OCI-LY1 (cell line): ENCODE data around the gene OR4D10.
"Not testable (repeated sequence)": the region's sequence is repeated elsewhere in the genome, so short reads cannot be mapped to it uniquely, and the experiment has no call there.

ENCODE experiments used
- H2AFZ ChIP-seq: fragments of 200-600 bp; sonication (generic), shearing (Covaris generic); 2 replicates; pipeline ENCODE4 v1.6.0; 2014; ENCODE audit warnings: antibody characterized with exemption, mild to moderate bottlenecking, low read length
- H3F3A ChIP-seq: fragments of 200-600 bp; sonication (generic), shearing (Covaris generic); 2 replicates; pipeline ENCODE4 v1.6.0; 2014; ENCODE audit warnings: mild to moderate bottlenecking, antibody characterized with exemption, low read length, moderate library complexity; ENCODE audit not compliant: insufficient read depth
- H3K27ac ChIP-seq: fragments of 200-600 bp; sonication (generic); 2 replicates; pipeline ENCODE4 v1.5.1; 2014; ENCODE audit warnings: low read length, mixed run types, mild to moderate bottlenecking, low read depth; ENCODE audit not compliant: poor library complexity, severe bottlenecking
- H3K27me3 ChIP-seq: fragments of 200-600 bp; sonication (generic); 2 replicates; pipeline ENCODE4 v1.6.0; 2014; ENCODE audit warnings: antibody characterized with exemption, mild to moderate bottlenecking, low read length, moderate library complexity; ENCODE audit not compliant: insufficient read depth
- H3K36me3 ChIP-seq: fragments of 200-600 bp; sonication (generic); 2 replicates; pipeline ENCODE4 v1.6.1; 2014; ENCODE audit warnings: mild to moderate bottlenecking, antibody characterized with exemption, low read length, moderate library complexity, mixed read lengths; ENCODE audit not compliant: insufficient read depth
- H3K4me1 ChIP-seq: fragments of 200-600 bp; sonication (generic); 2 replicates; pipeline ENCODE4 v1.5.1; 2014; ENCODE audit warnings: mild to moderate bottlenecking, low read length, moderate library complexity; ENCODE audit not compliant: insufficient read depth, severe bottlenecking
- H3K4me2 ChIP-seq: fragments of 200-600 bp; sonication (generic), shearing (Covaris generic); 2 replicates; pipeline ENCODE4 v1.6.1; 2014; ENCODE audit warnings: low read length
- H3K4me3 ChIP-seq: fragments of 200-600 bp; sonication (generic); 2 replicates; pipeline ENCODE4 v1.5.1; 2014; ENCODE audit warnings: low read length, low read depth, mild to moderate bottlenecking, mixed read lengths; ENCODE audit not compliant: poor library complexity, severe bottlenecking
- H3K79me2 ChIP-seq: fragments of 200-600 bp; shearing (Covaris generic); 2 replicates; pipeline ENCODE4 v1.6.1; 2016; ENCODE audit warnings: mixed run types, low read length, mixed read lengths; ENCODE audit not compliant: insufficient read depth
- H3K9ac ChIP-seq: fragments of 200-600 bp; sonication (generic), shearing (Covaris generic); 2 replicates; pipeline ENCODE4 v1.6.1; 2014; ENCODE audit warnings: mild to moderate bottlenecking, low read length, mixed read lengths
- H3K9me2 ChIP-seq: fragments of 200-600 bp; sonication (generic), shearing (Covaris generic); 2 replicates; pipeline ENCODE4 v1.6.1; 2014; ENCODE audit warnings: low read depth, mild to moderate bottlenecking, low read length, mixed read lengths
- H3K9me3 ChIP-seq: fragments of 200-600 bp; shearing (Covaris generic); 2 replicates; pipeline ENCODE4 v1.6.1; 2014; ENCODE audit warnings: low read length, mixed read lengths
- H4K20me1 ChIP-seq: fragments of 200-600 bp; sonication (generic), shearing (Covaris generic); 2 replicates; pipeline ENCODE4 v1.6.0; 2016; ENCODE audit warnings: mild to moderate bottlenecking, low read length; ENCODE audit not compliant: insufficient read depth
- CTCF ChIP-seq: fragments of 200-600 bp; sonication (generic), shearing (Covaris generic); IDR thresholded peaks from 2 replicates; pipeline ENCODE4 v1.5.1; 2017; ENCODE audit warnings: mild to moderate bottlenecking, antibody characterized with exemption, low read length, moderate library complexity, mixed read lengths
- EZH2 ChIP-seq: fragments of 200-600 bp; sonication (generic), shearing (Covaris generic); IDR thresholded peaks from 2 replicates; pipeline ENCODE4 v1.8.0; 2017; ENCODE audit warnings: borderline replicate concordance, mixed run types, mild to moderate bottlenecking, antibody characterized with exemption, low read length, moderate library complexity, mixed read lengths

OR4D10 gene

GRCh38 chr11:59436169-59436568 lies 36.9 kb upstream of the OR4D10 start, which contains the start of gene OR5A1:
Gene OR5A1, plus strand, starts transcription at chr11:59436469. Its CDS starts 6,700 bp downstream, at chr11:59443169.
- Histone ChIP-seq H4K20me1 (no peaks in the 10 kb centered on the region), H3K27ac (no peak within 1 kb of the TSS), H3K9me2 (no peaks in the 10 kb centered on the region), H3K4me1 (no peaks in the 10 kb centered on the region), H3K9me3 (no peaks in the 10 kb centered on the region), H3K79me2 (no peaks in the 10 kb centered on the region), H3K4me2 (no peak within 1 kb of the TSS), H3K36me3 (no peaks in the 10 kb centered on the region), H3K4me3 (no peak within 1 kb of the TSS), H3K9ac (no peak within 1 kb of the TSS), H3F3A (no peaks in the 10 kb centered on the region), H3K27me3 (no peaks in the 10 kb centered on the region), H2AFZ (no peak within 1 kb of the TSS)
- no peak for TF ChIP-seq CTCF
- no peak for TF ChIP-seq EZH2

- H3K9me2 ChIP-seq, result no peaks in the 10 kb centered on the region
- no peaks in the 10 kb centered on the region for H4K20me1 ChIP-seq
- TF ChIP-seq EZH2 (no peak), CTCF (no peak)
- H3F3A ChIP-seq, result no peaks in the 10 kb centered on the region
- H3K9me3 ChIP-seq, result no peaks in the 10 kb centered on the region
- H3K4me2 ChIP-seq, result no peak overlapping the region
- H3K27ac ChIP-seq, result no peak overlapping the region
- H3K79me2 ChIP-seq, result no peaks in the 10 kb centered on the region
- no peak overlapping the region for H3K9ac ChIP-seq
- no peaks in the 10 kb centered on the region for H3K36me3 ChIP-seq
- H3K4me3 ChIP-seq, result no peak overlapping the region
- no peaks in the 10 kb centered on the region for H3K27me3 ChIP-seq
- no peaks in the 10 kb centered on the region for H3K4me1 ChIP-seq
- no peak overlapping the region for H2AFZ ChIP-seq
These were observed 35.3 kb upstream of the OR4D10 start for GRCh38 chr11:59437770-59438169.

GRCh38 chr11:59445624-59446023 lies 27.5 kb upstream of the OR4D10 start:
- H3K79me2 ChIP-seq, H3F3A ChIP-seq, H3K9me3 ChIP-seq, H3K36me3 ChIP-seq, H4K20me1 ChIP-seq, H3K4me2 ChIP-seq, H3K4me1 ChIP-seq, H3K9ac ChIP-seq, H2AFZ ChIP-seq, H3K9me2 ChIP-seq, H3K4me3 ChIP-seq, H3K27ac ChIP-seq, H3K27me3 ChIP-seq: not testable (repeated sequence)

- Histone ChIP-seq H3K27ac (no peak overlapping the region), H3K79me2 (no peaks in the 10 kb centered on the region), H3K27me3 (peaks cover 4% of the 10 kb centered on the region; the same call in 1 of the 2 replicates), H3K4me3 (no peak overlapping the region), H3K4me2 (no peak overlapping the region), H3K9me3 (no peaks in the 10 kb centered on the region), H3K9me2 (no peaks in the 10 kb centered on the region), H3K9ac (no peak overlapping the region), H3K4me1 (no peaks in the 10 kb centered on the region), H3K36me3 (no peaks in the 10 kb centered on the region; the same call in 1 of the 2 replicates), H4K20me1 (no peaks in the 10 kb centered on the region), H2AFZ (no peak overlapping the region), H3F3A (no peaks in the 10 kb centered on the region)
- TF ChIP-seq EZH2 (no peak), CTCF (no peak)
These were observed 24.6 kb upstream of the OR4D10 start for GRCh38 chr11:59448484-59448883.
